Neural cell (in vitro differentiated cells): Measurements from ENCODE around the gene QRICH2.

ENCODE experiments used
- EP300 ChIP-seq: fragments of 450-650 bp; conservative IDR thresholded peaks from 2 replicates; pipeline ENCODE4 v1.6.1; 2014; ENCODE audit warnings: antibody characterized with exemption, mild to moderate bottlenecking, moderate library complexity; ENCODE audit not compliant: poor library complexity, severe bottlenecking
- EZH2 ChIP-seq: fragments of 200-600, 300-800 bp; shearing (Covaris generic), sonication (generic); IDR thresholded peaks from 2 replicates; pipeline ENCODE4 v1.6.1; 2014; ENCODE audit warnings: antibody characterized with exemption, low read length, borderline replicate concordance, mild to moderate bottlenecking; ENCODE audit not compliant: insufficient read depth, poor library complexity, severe bottlenecking
- POLR2AphosphoS5 ChIP-seq: IDR thresholded peaks from 2 replicates; pipeline ENCODE4 v1.6.1; 2012
- SMC3 ChIP-seq: fragments of 450-650 bp; conservative IDR thresholded peaks from 2 replicates; pipeline ENCODE4 v1.6.1; 2014; ENCODE audit warnings: antibody characterized with exemption, mild to moderate bottlenecking, moderate library complexity; ENCODE audit not compliant: poor library complexity
- TF ChIP-seq, protein P1 (sequence below): fragments of 450-650 bp; IDR thresholded peaks from 2 replicates; pipeline ENCODE4 v1.5.1; 2014; ENCODE audit warnings: antibody characterized with exemption, mild to moderate bottlenecking, moderate library complexity; ENCODE audit not compliant: poor library complexity, severe bottlenecking

GRCh38 chr17:76238847-76239537 lies 69.1 kb downstream of the QRICH2 start:
- TF ChIP-seq, protein P1, sequence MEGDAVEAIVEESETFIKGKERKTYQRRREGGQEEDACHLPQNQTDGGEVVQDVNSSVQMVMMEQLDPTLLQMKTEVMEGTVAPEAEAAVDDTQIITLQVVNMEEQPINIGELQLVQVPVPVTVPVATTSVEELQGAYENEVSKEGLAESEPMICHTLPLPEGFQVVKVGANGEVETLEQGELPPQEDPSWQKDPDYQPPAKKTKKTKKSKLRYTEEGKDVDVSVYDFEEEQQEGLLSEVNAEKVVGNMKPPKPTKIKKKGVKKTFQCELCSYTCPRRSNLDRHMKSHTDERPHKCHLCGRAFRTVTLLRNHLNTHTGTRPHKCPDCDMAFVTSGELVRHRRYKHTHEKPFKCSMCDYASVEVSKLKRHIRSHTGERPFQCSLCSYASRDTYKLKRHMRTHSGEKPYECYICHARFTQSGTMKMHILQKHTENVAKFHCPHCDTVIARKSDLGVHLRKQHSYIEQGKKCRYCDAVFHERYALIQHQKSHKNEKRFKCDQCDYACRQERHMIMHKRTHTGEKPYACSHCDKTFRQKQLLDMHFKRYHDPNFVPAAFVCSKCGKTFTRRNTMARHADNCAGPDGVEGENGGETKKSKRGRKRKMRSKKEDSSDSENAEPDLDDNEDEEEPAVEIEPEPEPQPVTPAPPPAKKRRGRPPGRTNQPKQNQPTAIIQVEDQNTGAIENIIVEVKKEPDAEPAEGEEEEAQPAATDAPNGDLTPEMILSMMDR = no peak
- TF ChIP-seq EZH2 = no peak
- TF ChIP-seq POLR2AphosphoS5 = no peak
- TF ChIP-seq EP300 = no peak
- TF ChIP-seq SMC3 = no peak
